ENCODE measurements around the gene RFX3.

DNA sequence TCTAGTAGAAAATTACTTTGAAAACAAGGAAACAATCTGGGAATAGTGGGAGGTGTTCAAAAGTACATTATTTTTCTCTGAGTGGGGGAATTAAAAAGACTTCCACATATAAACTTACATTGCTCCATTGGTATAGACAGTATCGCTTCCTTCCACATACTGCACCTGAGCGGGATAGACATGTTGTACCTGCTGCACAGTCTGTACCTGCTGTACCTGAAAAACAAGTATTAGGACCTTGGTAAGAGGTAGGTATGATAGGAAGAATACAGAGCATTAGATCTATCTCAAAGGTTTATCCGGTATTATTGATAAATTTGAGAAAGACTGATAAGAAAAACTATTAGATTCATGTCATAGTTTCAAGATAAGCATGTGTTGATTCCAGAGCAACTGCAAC is 179.3 kb downstream of the RFX3 start:
- TF ChIP-seq, protein P1, sequence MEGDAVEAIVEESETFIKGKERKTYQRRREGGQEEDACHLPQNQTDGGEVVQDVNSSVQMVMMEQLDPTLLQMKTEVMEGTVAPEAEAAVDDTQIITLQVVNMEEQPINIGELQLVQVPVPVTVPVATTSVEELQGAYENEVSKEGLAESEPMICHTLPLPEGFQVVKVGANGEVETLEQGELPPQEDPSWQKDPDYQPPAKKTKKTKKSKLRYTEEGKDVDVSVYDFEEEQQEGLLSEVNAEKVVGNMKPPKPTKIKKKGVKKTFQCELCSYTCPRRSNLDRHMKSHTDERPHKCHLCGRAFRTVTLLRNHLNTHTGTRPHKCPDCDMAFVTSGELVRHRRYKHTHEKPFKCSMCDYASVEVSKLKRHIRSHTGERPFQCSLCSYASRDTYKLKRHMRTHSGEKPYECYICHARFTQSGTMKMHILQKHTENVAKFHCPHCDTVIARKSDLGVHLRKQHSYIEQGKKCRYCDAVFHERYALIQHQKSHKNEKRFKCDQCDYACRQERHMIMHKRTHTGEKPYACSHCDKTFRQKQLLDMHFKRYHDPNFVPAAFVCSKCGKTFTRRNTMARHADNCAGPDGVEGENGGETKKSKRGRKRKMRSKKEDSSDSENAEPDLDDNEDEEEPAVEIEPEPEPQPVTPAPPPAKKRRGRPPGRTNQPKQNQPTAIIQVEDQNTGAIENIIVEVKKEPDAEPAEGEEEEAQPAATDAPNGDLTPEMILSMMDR (IDR thresholded peaks at IDR 0.05): no peak
- no peak for TF ChIP-seq POLR2A (IDR thresholded peaks at IDR 0.05)

All from adrenal gland (tissue), 5 donors.